H1 (cell line): ENCODE results near the gene SYNGR3. TPM values are rescaled to one million over a fixed set of nuclear protein-coding genes. Genes with fewer than 3 reads are reported as not detected.

ENCODE experiments used
- ASH2L ChIP-seq: fragments of 200-600, 300-600 bp; sonication (generic); IDR thresholded peaks from one replicate; pipeline ENCODE4 v1.7.1; 2017; ENCODE audit warnings: low read length
- BACH1 ChIP-seq: IDR thresholded peaks from 2 replicates; pipeline ENCODE4 v1.6.1; 2012; ENCODE audit warnings: low read length, improper control_type of control experiment
- BRCA1 ChIP-seq: IDR thresholded peaks from 2 replicates; pipeline ENCODE4 v1.6.1; 2012; ENCODE audit warnings: low read depth, low read length, improper control_type of control experiment
- CHD1 ChIP-seq: IDR thresholded peaks from 2 replicates; pipeline ENCODE4 v1.6.1; 2012; ENCODE audit warnings: low read depth, low read length, improper control_type of control experiment
- EGR1 ChIP-seq: IDR thresholded peaks from 2 replicates; pipeline ENCODE4 v1.6.1; 2011; ENCODE audit warnings: low read depth, low read length, borderline replicate concordance
- GTF2F1 ChIP-seq: IDR thresholded peaks from 2 replicates; pipeline ENCODE4 v1.6.1; 2012; ENCODE audit warnings: low read depth, low read length, improper control_type of control experiment, borderline replicate concordance
- JUN ChIP-seq: IDR thresholded peaks from 2 replicates; pipeline ENCODE4 v1.6.1; 2011; ENCODE audit warnings: low read depth, mild to moderate bottlenecking, improper control_type of control experiment, low read length
- KDM4A ChIP-seq: IDR thresholded peaks from one replicate; pipeline ENCODE4 v1.7.1; 2012; ENCODE audit warnings: low read depth, mild to moderate bottlenecking, moderate library complexity, low read length, inconsistent platforms; ENCODE audit not compliant: severe bottlenecking
- MAFK ChIP-seq: IDR thresholded peaks from 2 replicates; pipeline ENCODE4 v1.6.1; 2012; ENCODE audit warnings: low read depth, mild to moderate bottlenecking, improper control_type of control experiment, low read length
- NRF1 ChIP-seq: IDR thresholded peaks from 2 replicates; pipeline ENCODE4 v1.6.1; 2011; ENCODE audit warnings: mild to moderate bottlenecking, low read depth, low read length, improper control_type of control experiment
- POU5F1 ChIP-seq: IDR thresholded peaks from 2 replicates; pipeline ENCODE4 v1.6.1; 2011; ENCODE audit warnings: low read depth, mild to moderate bottlenecking, low read length, moderate library complexity
- RBBP5 ChIP-seq: IDR thresholded peaks from 2 replicates; pipeline ENCODE4 v1.7.1; 2012; ENCODE audit warnings: low read depth, mild to moderate bottlenecking, inconsistent platforms, low read length, moderate library complexity, borderline replicate concordance
- RXRA ChIP-seq: IDR thresholded peaks from 2 replicates; pipeline ENCODE4 v1.6.1; 2011; ENCODE audit warnings: low read depth, mild to moderate bottlenecking, low read length, moderate library complexity; ENCODE audit not compliant: insufficient read depth
- SIN3A ChIP-seq, 2 experiments: IDR thresholded peaks in 1 of 2; conservative IDR thresholded peaks in 1 of 2; 2 replicates each; pipeline ENCODE4 v1.6.1; 2011 to 2012; ENCODE audit warnings: low read length in 2 of 2, improper control_type of control experiment in 1 of 2, low read depth in 1 of 2, mild to moderate bottlenecking in 1 of 2
- SP4 ChIP-seq: IDR thresholded peaks from 2 replicates; pipeline ENCODE4 v1.6.1; 2012; ENCODE audit warnings: low read length, inconsistent platforms
- TCF12 ChIP-seq: IDR thresholded peaks from 2 replicates; pipeline ENCODE4 v1.6.1; 2011; ENCODE audit warnings: low read depth, mild to moderate bottlenecking, low read length
- TEAD4 ChIP-seq: IDR thresholded peaks from 2 replicates; pipeline ENCODE4 v1.6.1; 2012; ENCODE audit warnings: low read depth, low read length, inconsistent platforms, mixed read lengths
- polyA plus RNA-seq, 7 experiments: library from polyadenylated mRNA; depleted of rRNA in 3 of 7; stranded (reverse) in 5 of 7; unstranded in 2 of 7; fragments of >200 nt in 5 of 7; fragments of 200-250 nt in 2 of 7; gene quantifications; 1 replicate in 5 of 7; 2 replicates in 1 of 7; 4 replicates in 1 of 7; pipeline versions ENCODE4 v1.2.1 to v1.2.3, GENCODE V29; 2011 to 2013; ENCODE audit warnings: missing spikeins in 2 of 7, mixed read lengths in 2 of 7
- total RNA-seq: library from RNA; stranded (reverse); fragmentation: NEBNext Ultra II Directional; extraction: Animal tissue kit (Norgen Biotek cat#: 25700); gene quantifications from 2 replicates; pipeline ENCODE4 v1.2.1, GENCODE V29; 2021
- TF ChIP-seq, protein P1 (sequence below): IDR thresholded peaks from 2 replicates; pipeline ENCODE4 v1.6.1; 2012; ENCODE audit warnings: inconsistent platforms

Gene SYNGR3
- total and polyA plus RNA-seq, 2 of the 8 experiments (the other 6 are each of a cell fraction or from before 2014, with no cell fraction given) = 36.2 to 49.9 TPM

DNA sequence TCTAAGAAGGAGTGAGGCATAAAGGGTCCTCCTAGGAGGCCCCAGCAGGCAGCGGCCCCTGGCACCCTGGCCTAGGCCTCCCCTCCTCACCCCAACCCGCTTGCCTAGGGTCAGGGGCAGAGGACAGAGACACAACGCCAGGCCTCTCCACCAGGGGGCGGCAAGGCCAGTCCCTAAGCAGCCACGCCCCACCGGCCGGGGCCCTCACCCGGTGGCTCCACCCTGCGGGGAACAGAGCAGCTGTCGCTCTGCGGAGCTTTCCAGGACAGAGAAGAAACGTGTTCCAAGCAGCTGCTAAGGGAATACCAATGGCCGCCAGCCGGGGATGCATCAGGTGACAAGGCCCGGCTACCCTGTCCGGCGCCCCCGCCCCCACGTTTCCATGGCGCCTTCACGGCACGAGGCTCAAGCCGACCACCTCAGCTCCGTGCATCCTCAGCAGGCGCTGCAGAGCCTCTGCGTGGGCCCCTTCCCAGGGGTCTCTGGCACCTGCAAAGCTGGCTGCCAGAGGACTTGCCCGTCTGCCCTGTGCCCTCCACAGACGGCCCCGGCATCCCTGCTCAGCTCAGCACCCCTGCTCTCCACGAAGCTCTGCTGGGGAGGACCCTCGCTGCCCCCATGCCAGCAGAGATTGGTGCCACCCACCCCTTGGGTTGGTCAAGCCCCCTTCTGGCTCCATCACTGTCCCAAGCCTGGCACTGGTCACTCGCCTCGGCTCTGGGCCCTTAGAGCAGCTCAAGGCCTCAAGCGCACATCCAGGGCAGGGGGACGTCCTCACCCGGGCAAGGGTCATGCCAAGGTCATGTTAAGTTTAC lies 14.3 kb downstream of the SYNGR3 start (continued):
- TF ChIP-seq POU5F1 (no peak), RXRA (no peak), CHD1 (no peak), GTF2F1 (no peak), EGR1 (peak; percentile 56; the same call in 1 of the 2 replicates), RBBP5 (no peak), ASH2L (no peak), BACH1 (no peak; the same call in 1 of the 2 replicates), KDM4A (no peak), SP4 (peak; percentile 95), SIN3A (conservative IDR thresholded peaks at IDR 0.05 in 1 of 2, IDR thresholded peaks at IDR 0.05 in 1 of 2; ENCODE audit: low read depth in 1 of 2, low read length in 2 of 2) (peak; percentile 93 to 98; a peak in 3 of 4 replicates), TCF12 (0 out of 2 replicates have a peak, but pooled peaks have one; percentile 83), JUN (no peak), BRCA1 (no peak), NRF1 (no peak), TEAD4 (0 out of 2 replicates have a peak, but pooled peaks have one; percentile 8), MAFK (no peak)
- TF ChIP-seq, protein P1, sequence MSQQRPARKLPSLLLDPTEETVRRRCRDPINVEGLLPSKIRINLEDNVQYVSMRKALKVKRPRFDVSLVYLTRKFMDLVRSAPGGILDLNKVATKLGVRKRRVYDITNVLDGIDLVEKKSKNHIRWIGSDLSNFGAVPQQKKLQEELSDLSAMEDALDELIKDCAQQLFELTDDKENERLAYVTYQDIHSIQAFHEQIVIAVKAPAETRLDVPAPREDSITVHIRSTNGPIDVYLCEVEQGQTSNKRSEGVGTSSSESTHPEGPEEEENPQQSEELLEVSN = peak; percentile 81
